Upper lobe of left lung (tissue), 6 donors: ENCODE data around the gene CORO1A. TPM values are rescaled to one million over a fixed set of nuclear protein-coding genes. Genes with fewer than 3 reads are reported as not detected.

ENCODE experiments used
- ATAC-seq, 2 donors: fragments of 200-7000 bp; cut with Tn5 transposase; one replicate each; pipeline ENCODE4 v1.9.1; 2022; ENCODE audit warnings: mild to moderate bottlenecking in 2 of 2, moderate library complexity in 2 of 2; ENCODE audit not compliant: low FRiP score in 2 of 2
- DNase-seq, 2 donors: peaks; one replicate each; pipeline ENCODE4 v3.0.0-alpha.2; 2019 to 2020
- H3K27ac ChIP-seq, 4 donors: fragments of 200-600 bp; sonication (generic); one replicate each; pipeline ENCODE4 v1.5.1; 2016 to 2019
- H3K27me3 ChIP-seq, 4 donors: fragments of 200-600 bp; sonication (generic); one replicate each; pipeline ENCODE4 v1.5.1; 2017 to 2019
- H3K36me3 ChIP-seq, 4 donors: fragments of 200-600 bp; sonication (generic); one replicate each; pipeline ENCODE4 v1.5.1; 2016 to 2019
- H3K4me1 ChIP-seq, 4 donors: fragments of 200-600 bp; sonication (generic); one replicate each; pipeline ENCODE4 v1.5.1; 2018 to 2019
- H3K4me3 ChIP-seq, 4 donors: fragments of 200-600 bp; sonication (generic); one replicate each; pipeline ENCODE4 v1.5.1; 2017 to 2019; ENCODE audit warnings: mild to moderate bottlenecking in 2 of 4, moderate library complexity in 1 of 4
- H3K9me3 ChIP-seq, 4 donors: fragments of 200-600 bp; sonication (generic); one replicate each; pipeline ENCODE4 v1.5.1; 2018 to 2019
- EP300 ChIP-seq, 4 donors: sonication (generic); formaldehyde crosslinking; IDR thresholded peaks; one replicate each; pipeline ENCODE4 v1.5.1; 2017; ENCODE audit warnings: antibody characterized with exemption in 4 of 4, control low read depth in 2 of 4
- POLR2A ChIP-seq, 4 donors: fragments of 450-650 bp; IDR thresholded peaks; one replicate each; pipeline ENCODE4 v1.5.1; 2016 to 2017; ENCODE audit warnings: antibody characterized with exemption in 4 of 4, mild to moderate bottlenecking in 2 of 4
- POLR2AphosphoS5 ChIP-seq, 2 donors: sonication (generic); formaldehyde crosslinking; IDR thresholded peaks; one replicate each; pipeline ENCODE4 v1.5.1; 2017; ENCODE audit warnings: antibody characterized with exemption in 2 of 2
- WGBS, 2 donors: methylation state at CpG; one replicate each; pipeline ENCODE4 v1.1.5; 2017 to 2018; 5-methylcytosine and 5-hydroxymethylcytosine counted together
- total RNA-seq, 6 donors: library from RNA; depleted of rRNA in 4 of 6; stranded (reverse); fragments of >200 nt in 4 of 6; gene quantifications; one replicate each; pipeline versions ENCODE4 v1.1.0 to v1.2.1, GENCODE V29; 2016 to 2021
- TF ChIP-seq, protein P1 (sequence below), 6 experiments: fragments of 450-650 bp in 4 of 6; fragments of 200-600 bp in 2 of 6; sonication (generic) in 2 of 6; IDR thresholded peaks; one replicate each; pipeline ENCODE4 v1.5.1; 2016 to 2019; ENCODE audit warnings: antibody characterized with exemption in 6 of 6
- donor health status: DM: no; HTN: no; CAD: no; lungs with moderate emphysema.
- donor health status: DM: no; HTN: yes; CAD: no; lungs with severe emphysema.

The CORO1A gene
- total RNA-seq, 6 donors from 2014 or later: 42.2 to 159 (median 80.3) TPM

- Histone ChIP-seq H3K36me3 (peaks cover 0 to 16% (median 5%) of the 10 kb centered on the region in 4 donors), H3K4me3 (peak overlapping the region in 3 of 4 donors; percentile 63 to 78 (median 66)), H3K4me1 (peaks cover 5 to 47% (median 25%) of the 10 kb centered on the region in 4 donors), H3K27ac (peak overlapping the region; percentile 76 to 91 (median 88)), H3K9me3 (no peaks in the 10 kb centered on the region), H3K27me3 (no peaks in the 10 kb centered on the region)
- TF ChIP-seq EP300 (IDR thresholded peaks at IDR 0.05): no peak
- TF ChIP-seq POLR2AphosphoS5 (IDR thresholded peaks at IDR 0.05): peak; percentile 14 to 33
- WGBS, 2 donors: 28 to 49% methylated on average over 3 to 24 of the region's 24 CpGs
- peak in 1 of 2 donors; percentile 6 for ATAC-seq
- DNase-seq: peak; percentile 65 to 79
Measured at GRCh38 chr16:30184096-30184890, 891 bp downstream of the CORO1A start.

GRCh38 chr16:30184891-30185682, 1.7 kb downstream of the CORO1A start:
- DNase-seq (peak; percentile 29 to 47), ATAC-seq (peak; percentile 0)
- TF ChIP-seq POLR2A (IDR thresholded peaks at IDR 0.05): no peak
- H3K9me3 ChIP-seq: no peaks in the 10 kb centered on the region
- H3K36me3 ChIP-seq: peaks cover 0 to 16% (median 5%) of the 10 kb centered on the region in 4 donors
- peaks cover 5 to 47% (median 25%) of the 10 kb centered on the region in 4 donors for H3K4me1 ChIP-seq
- peak overlapping the region; percentile 76 to 91 (median 88) for H3K27ac ChIP-seq
- peak overlapping the region in 3 of 4 donors; percentile 63 to 78 (median 66) for H3K4me3 ChIP-seq
- 65 to 80% methylated on average over 13 of the region's 13 CpGs for WGBS, 2 donors
- no peaks in the 10 kb centered on the region for H3K27me3 ChIP-seq

GRCh38 chr16:30185683-30186421, 2.5 kb downstream of the CORO1A start:
- DNase-seq: peak; percentile 86 to 87
- Histone ChIP-seq H3K4me3 (peak overlapping the region in 3 of 4 donors; percentile 63 to 78 (median 66)), H3K27ac (peak overlapping the region; percentile 76 to 91 (median 88)), H3K27me3 (no peaks in the 10 kb centered on the region), H3K9me3 (no peaks in the 10 kb centered on the region), H3K36me3 (peaks cover 0 to 16% (median 5%) of the 10 kb centered on the region in 4 donors), H3K4me1 (peaks cover 5 to 47% (median 25%) of the 10 kb centered on the region in 4 donors)
- WGBS, 2 donors: 54 to 62% methylated on average over 10 to 15 of the region's 15 CpGs
- peak; percentile 50 to 61 for ATAC-seq
- TF ChIP-seq EP300 (IDR thresholded peaks at IDR 0.05) (no peak), POLR2AphosphoS5 (IDR thresholded peaks at IDR 0.05) (peak; percentile 19 to 40)

- DNase-seq (peak in 1 of 2 donors; percentile 23), ATAC-seq (no peak)
- Histone ChIP-seq H3K9me3 (no peaks in the 10 kb centered on the region), H3K4me3 (peak overlapping the region in 3 of 4 donors; percentile 63 to 78 (median 66)), H3K27me3 (no peaks in the 10 kb centered on the region), H3K4me1 (peaks cover 5 to 47% (median 25%) of the 10 kb centered on the region in 4 donors), H3K27ac (peak overlapping the region; percentile 76 to 91 (median 88)), H3K36me3 (peaks cover 0 to 16% (median 5%) of the 10 kb centered on the region in 4 donors)
- 72 to 100% methylated on average over 2 to 7 of the region's 9 CpGs for WGBS, 2 donors
- no peak for TF ChIP-seq EP300 (IDR thresholded peaks at IDR 0.05)
- TF ChIP-seq POLR2A (IDR thresholded peaks at IDR 0.05): no peak
- no peak for TF ChIP-seq POLR2AphosphoS5 (IDR thresholded peaks at IDR 0.05)
- TF ChIP-seq, protein P1, sequence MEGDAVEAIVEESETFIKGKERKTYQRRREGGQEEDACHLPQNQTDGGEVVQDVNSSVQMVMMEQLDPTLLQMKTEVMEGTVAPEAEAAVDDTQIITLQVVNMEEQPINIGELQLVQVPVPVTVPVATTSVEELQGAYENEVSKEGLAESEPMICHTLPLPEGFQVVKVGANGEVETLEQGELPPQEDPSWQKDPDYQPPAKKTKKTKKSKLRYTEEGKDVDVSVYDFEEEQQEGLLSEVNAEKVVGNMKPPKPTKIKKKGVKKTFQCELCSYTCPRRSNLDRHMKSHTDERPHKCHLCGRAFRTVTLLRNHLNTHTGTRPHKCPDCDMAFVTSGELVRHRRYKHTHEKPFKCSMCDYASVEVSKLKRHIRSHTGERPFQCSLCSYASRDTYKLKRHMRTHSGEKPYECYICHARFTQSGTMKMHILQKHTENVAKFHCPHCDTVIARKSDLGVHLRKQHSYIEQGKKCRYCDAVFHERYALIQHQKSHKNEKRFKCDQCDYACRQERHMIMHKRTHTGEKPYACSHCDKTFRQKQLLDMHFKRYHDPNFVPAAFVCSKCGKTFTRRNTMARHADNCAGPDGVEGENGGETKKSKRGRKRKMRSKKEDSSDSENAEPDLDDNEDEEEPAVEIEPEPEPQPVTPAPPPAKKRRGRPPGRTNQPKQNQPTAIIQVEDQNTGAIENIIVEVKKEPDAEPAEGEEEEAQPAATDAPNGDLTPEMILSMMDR (IDR thresholded peaks at IDR 0.05): no peak
Measured at GRCh38 chr16:30186444-30186781, 3.0 kb downstream of the CORO1A start.

GRCh38 chr16:30186782-30187555, 3.6 kb downstream of the CORO1A start:
- ATAC-seq: peak; percentile 18 to 38
- peak; percentile 83 to 93 for DNase-seq
- H3K4me3 ChIP-seq: peak overlapping the region in 3 of 4 donors; percentile 63 to 78 (median 66)
- peaks cover 5 to 47% (median 25%) of the 10 kb centered on the region in 4 donors for H3K4me1 ChIP-seq
- H3K27ac ChIP-seq: peak overlapping the region; percentile 76 to 91 (median 88)
- H3K27me3 ChIP-seq: no peaks in the 10 kb centered on the region
- no peaks in the 10 kb centered on the region for H3K9me3 ChIP-seq
- TF ChIP-seq POLR2A (IDR thresholded peaks at IDR 0.05) (no peak), EP300 (IDR thresholded peaks at IDR 0.05) (no peak), POLR2AphosphoS5 (IDR thresholded peaks at IDR 0.05) (peak in 1 of 2 donors; percentile 22)
- TF ChIP-seq, protein P1 (IDR thresholded peaks at IDR 0.05): peak; percentile 68 to 85 (median 82)
- peaks cover 0 to 16% (median 5%) of the 10 kb centered on the region in 4 donors for H3K36me3 ChIP-seq
- 59 to 83% methylated on average over 16 to 35 of the region's 36 CpGs for WGBS, 2 donors
